Upper lobe of left lung (tissue), 4 donors: ENCODE results near the gene CYB5B.

Source experiments
- CTCF ChIP-seq, 6 experiments: fragments of 450-650 bp in 4 of 6; fragments of 200-600 bp in 2 of 6; sonication (generic) in 2 of 6; IDR thresholded peaks; one replicate each; pipeline ENCODE4 v1.5.1; 2016 to 2019; ENCODE audit warnings: antibody characterized with exemption in 6 of 6
- EP300 ChIP-seq, 4 donors: sonication (generic); formaldehyde crosslinking; IDR thresholded peaks; one replicate each; pipeline ENCODE4 v1.5.1; 2017; ENCODE audit warnings: antibody characterized with exemption in 4 of 4, control low read depth in 2 of 4
- POLR2A ChIP-seq, 4 donors: fragments of 450-650 bp; IDR thresholded peaks; one replicate each; pipeline ENCODE4 v1.5.1; 2016 to 2017; ENCODE audit warnings: antibody characterized with exemption in 4 of 4, mild to moderate bottlenecking in 2 of 4
- POLR2AphosphoS5 ChIP-seq, 2 donors: sonication (generic); formaldehyde crosslinking; IDR thresholded peaks; one replicate each; pipeline ENCODE4 v1.5.1; 2017; ENCODE audit warnings: antibody characterized with exemption in 2 of 2

GRCh38 chr16:69465881-69466280 is 41.5 kb downstream of the CYB5B start:
- TF ChIP-seq CTCF (IDR thresholded peaks at IDR 0.05) = no peak
- no peak for TF ChIP-seq POLR2AphosphoS5 (IDR thresholded peaks at IDR 0.05)
- TF ChIP-seq EP300 (IDR thresholded peaks at IDR 0.05) = no peak
- TF ChIP-seq POLR2A (IDR thresholded peaks at IDR 0.05) = no peak
